Cardiac fibroblast (primary cell): ENCODE results near the gene KNCN.
A peak's percentile ranks its signal among the peaks of the same experiment; 100 is the strongest.

Experiments used
- DNase-seq, 2 donors: peaks; one replicate each; pipeline versions ENCODE4 v3.0.0 to v3.0.0-alpha.2; 2010; ENCODE audit warnings: low read depth in 2 of 2
- H3K4me3 ChIP-seq, 2 donors: replicated peaks in 1 of 2; 1 replicate in 1 of 2; 2 replicates in 1 of 2; pipeline ENCODE4 v1.5.1; 2011; ENCODE audit warnings: low read depth in 2 of 2, low read length in 2 of 2, mild to moderate bottlenecking in 2 of 2, moderate library complexity in 1 of 2
- CTCF ChIP-seq: IDR thresholded peaks from one replicate; pipeline ENCODE4 v1.5.1; 2011; ENCODE audit warnings: low read depth, mild to moderate bottlenecking, low read length, inconsistent platforms

KNCN gene

GRCh38 chr1:46537651-46538050 lies 13.8 kb downstream of the KNCN start:
- no peak for TF ChIP-seq CTCF
- no peak for DNase-seq
- H3K4me3 ChIP-seq, result no peak overlapping the region

GRCh38 chr1:46536527-46536926 lies 14.9 kb downstream of the KNCN start:
- no peak for DNase-seq
- no peak for TF ChIP-seq CTCF
- no peak overlapping the region for H3K4me3 ChIP-seq

- DNase-seq, result peak in 1 of 2 donors; percentile 34
- peak; percentile 59 for TF ChIP-seq CTCF
Observed at GRCh38 chr1:46535063-46535462, 16.4 kb downstream of the KNCN start.

GRCh38 chr1:46533179-46533864 lies 18.1 kb downstream of the KNCN start:
- peak in 1 of 2 donors; percentile 56 for DNase-seq
- H3K4me3 ChIP-seq, result peak overlapping the region; percentile 17 to 26

More at GRCh38 chr1:46535063-46535462, 16.4 kb downstream of the KNCN start:
- no peak overlapping the region for H3K4me3 ChIP-seq

GRCh38 chr1:46532498-46533178 lies 18.8 kb downstream of the KNCN start:
- H3K4me3 ChIP-seq, result peak overlapping the region in 1 of 2 donors; percentile 26
- peak; percentile 52 to 65 for DNase-seq
- peak; percentile 70 for TF ChIP-seq CTCF

More at GRCh38 chr1:46533179-46533864, 18.1 kb downstream of the KNCN start:
- TF ChIP-seq CTCF, result no peak

GRCh38 chr1:46532095-46532494 lies 19.4 kb downstream of the KNCN start:
- no peak overlapping the region for H3K4me3 ChIP-seq
- no peak for TF ChIP-seq CTCF
- DNase-seq, result no peak
